Loucy (cell line): ENCODE measurements around the gene RPS3.

Experiments used
- CTCF ChIP-seq: fragments of 200-600 bp; sonication (generic); conservative IDR thresholded peaks from 2 replicates; pipeline ENCODE4 v1.5.1; 2014; ENCODE audit warnings: mild to moderate bottlenecking, antibody characterized with exemption, low read length
- EZH2phosphoT487 ChIP-seq: fragments of 200-600 bp; IDR thresholded peaks from 2 replicates; pipeline ENCODE4 v1.6.1; 2018; ENCODE audit warnings: antibody characterized with exemption, mild to moderate bottlenecking, moderate library complexity, borderline replicate concordance

GRCh38 chr11:75349521-75350116 is 49.7 kb upstream of the RPS3 start:
- no peak for TF ChIP-seq CTCF
- TF ChIP-seq EZH2phosphoT487, result no peak
